Measurements from ENCODE around the gene PCDHGA2. TPM values are rescaled to one million over a fixed set of nuclear protein-coding genes. Genes with fewer than 3 reads are reported as not detected.
"Not testable (repeated sequence)": the region's sequence is repeated elsewhere in the genome, so short reads cannot be mapped to it uniquely, and the experiment has no call there.

PCDHGA2 gene
- total RNA-seq: 1 to 10 TPM; 4.6 to 8.6 (median 6.2) TPM

- intact Hi-C loops (cut with DNase I; ENCODE audit: low total_unique reads): no loop called here
- Histone ChIP-seq H3K36me3 (no peaks in the 10 kb centered on the region), H3K27me3 (no peaks in the 10 kb centered on the region), H3K4me3 (peak within 1 kb of the TSS; percentile 24 to 51 (median 45)), H3K9me3 (peaks cover 54 to 91% of the 10 kb centered on the region in 2 donors), H3K27ac (peak within 1 kb of the TSS in 1 of 2 donors; percentile 21), H3K4me1 (no peaks in the 10 kb centered on the region)
- TF ChIP-seq CTCF (IDR thresholded peaks at IDR 0.05): peak in 2 of 3 donors; percentile 16 to 47
- TF ChIP-seq POLR2A (IDR thresholded peaks at IDR 0.05): no peak
- DNase-seq (ENCODE audit: low spot score in 2 of 2): no peak
These were observed at the start of gene PCDHGA2 for GRCh38 chr5:141338538-141339306. PCDHGA2 (plus strand) TSS chr5:141338760.

GRCh38 chr5:141298376-141298775 is 40.2 kb upstream of the PCDHGA2 start:
- intact Hi-C loops (cut with DNase I; ENCODE audit: low total_unique reads): no loop called here

GRCh38 chr5:141303756-141304155 is 34.8 kb upstream of the PCDHGA2 start, which contains the start of gene SLC25A2:
SLC25A2 (minus strand) TSS chr5:141304049; CDS start chr5:141303865, 184 bp downstream.
- DNase-seq (ENCODE audit: low spot score in 2 of 2): no peak
- no peaks in the 10 kb centered on the region for H3K4me1 ChIP-seq
- TF ChIP-seq POLR2A (IDR thresholded peaks at IDR 0.05) (no peak), POLR2AphosphoS5 (IDR thresholded peaks at IDR 0.05) (no peak), CTCF (IDR thresholded peaks at IDR 0.05) (no peak)
- intact Hi-C loops (cut with DNase I; ENCODE audit: low total_unique reads): no loop called here
- no peak within 1 kb of the TSS for H3K27ac ChIP-seq
- no peaks in the 10 kb centered on the region for H3K27me3 ChIP-seq
- H3K4me3 ChIP-seq: no peak within 1 kb of the TSS
- H3K9me3 ChIP-seq: peaks cover 96 to 100% of the 10 kb centered on the region in 2 donors
- H3K36me3 ChIP-seq: no peaks in the 10 kb centered on the region

More at GRCh38 chr5:141298376-141298775, 40.2 kb upstream of the PCDHGA2 start:
- H3K4me3 ChIP-seq: no peak overlapping the region
- no peaks in the 10 kb centered on the region for H3K36me3 ChIP-seq
- TF ChIP-seq CTCF (IDR thresholded peaks at IDR 0.05) (no peak), POLR2AphosphoS5 (IDR thresholded peaks at IDR 0.05) (no peak), POLR2A (IDR thresholded peaks at IDR 0.05) (no peak)
- no peak for DNase-seq (ENCODE audit: low spot score in 2 of 2)
- no peaks in the 10 kb centered on the region for H3K27me3 ChIP-seq
- H3K4me1 ChIP-seq: no peaks in the 10 kb centered on the region
- no peak overlapping the region for H3K27ac ChIP-seq
- H3K9me3 ChIP-seq: peaks cover 95 to 100% of the 10 kb centered on the region in 2 donors

GRCh38 chr5:141306630-141307029 is 31.9 kb upstream of the PCDHGA2 start:
- Histone ChIP-seq H3K36me3 (peaks cover 3% of the 10 kb centered on the region), H3K27me3 (no peaks in the 10 kb centered on the region), H3K9me3 (peaks cover 95 to 100% of the 10 kb centered on the region in 2 donors), H3K4me3 (no peak overlapping the region), H3K4me1 (no peaks in the 10 kb centered on the region), H3K27ac (no peak overlapping the region)
- intact Hi-C loops (cut with DNase I; ENCODE audit: low total_unique reads): no loop called here
- DNase-seq (ENCODE audit: low spot score in 2 of 2): no peak
- TF ChIP-seq CTCF (IDR thresholded peaks at IDR 0.05) (no peak), POLR2A (IDR thresholded peaks at IDR 0.05) (no peak), POLR2AphosphoS5 (IDR thresholded peaks at IDR 0.05) (no peak)

- H3K9me3 ChIP-seq: peaks cover 96 to 99% of the 10 kb centered on the region in 2 donors
- H3K4me1 ChIP-seq: no peaks in the 10 kb centered on the region
- peaks cover 10% of the 10 kb centered on the region for H3K36me3 ChIP-seq
These were observed 24.8 kb upstream of the PCDHGA2 start for GRCh38 chr5:141313711-141314110.

GRCh38 chr5:141316963-141317362 is 21.6 kb upstream of the PCDHGA2 start:
- H3K27me3 ChIP-seq; DNase-seq (ENCODE audit: low spot score in 2 of 2); H3K4me3 ChIP-seq; intact Hi-C loops (cut with DNase I; ENCODE audit: low total_unique reads); H3K36me3 ChIP-seq; H3K4me1 ChIP-seq; H3K27ac ChIP-seq: not testable (repeated sequence)
- peaks cover 78 to 92% of the 10 kb centered on the region in 2 donors for H3K9me3 ChIP-seq

More at GRCh38 chr5:141313711-141314110, 24.8 kb upstream of the PCDHGA2 start:
- intact Hi-C loops (cut with DNase I; ENCODE audit: low total_unique reads): no loop called here
- TF ChIP-seq CTCF (IDR thresholded peaks at IDR 0.05): no peak
- no peak for TF ChIP-seq POLR2A (IDR thresholded peaks at IDR 0.05)
- no peak for TF ChIP-seq POLR2AphosphoS5 (IDR thresholded peaks at IDR 0.05)
- H3K27me3 ChIP-seq: no peaks in the 10 kb centered on the region
- H3K27ac ChIP-seq: no peak overlapping the region
- no peak overlapping the region for H3K4me3 ChIP-seq
- DNase-seq (ENCODE audit: low spot score in 2 of 2): no peak

Measured in breast epithelium (tissue), 4 donors.